ENCODE results near the gene BNIP1.
"Not testable (repeated sequence)": the region's sequence is repeated elsewhere in the genome, so short reads cannot be mapped to it uniquely, and the experiment has no call there.

BNIP1 gene

GRCh38 chr5:173144200-173145176 lies at the start of gene BNIP1:
TSS of gene BNIP1 (plus strand) at chr5:173144531. CDS start at chr5:173144546, 15 bp downstream.
- in situ Hi-C loops (cut with MboI; ENCODE audit: low pct_unique_long_range_greater_than_20kb, low sequenced_read_pairs) = no loop called here
- DNase-seq = peak; percentile 97

GRCh38 chr5:173098787-173099186 lies 45.5 kb upstream of the BNIP1 start:
- in situ Hi-C loops (cut with MboI; ENCODE audit: low pct_unique_long_range_greater_than_20kb, low sequenced_read_pairs) = no loop called here

GRCh38 chr5:173099461-173099860 lies 44.9 kb upstream of the BNIP1 start:
- in situ Hi-C loops (cut with MboI; ENCODE audit: low pct_unique_long_range_greater_than_20kb, low sequenced_read_pairs) = no loop called here
- DNase-seq = no peak

More at GRCh38 chr5:173098787-173099186, 45.5 kb upstream of the BNIP1 start:
- DNase-seq = no peak

GRCh38 chr5:173101245-173101644 lies 43.1 kb upstream of the BNIP1 start:
- in situ Hi-C loops (cut with MboI; ENCODE audit: low pct_unique_long_range_greater_than_20kb, low sequenced_read_pairs) = no loop called here

GRCh38 chr5:173103411-173103810 lies 40.9 kb upstream of the BNIP1 start:
- in situ Hi-C loops (cut with MboI; ENCODE audit: low pct_unique_long_range_greater_than_20kb, low sequenced_read_pairs) = no loop called here
- DNase-seq = no peak

More at GRCh38 chr5:173101245-173101644, 43.1 kb upstream of the BNIP1 start:
- no peak for DNase-seq

- in situ Hi-C loops (cut with MboI; ENCODE audit: low pct_unique_long_range_greater_than_20kb, low sequenced_read_pairs) = no loop called here
- no peak for DNase-seq
These were observed 35.4 kb upstream of the BNIP1 start for GRCh38 chr5:173108914-173109313.

- in situ Hi-C loops (cut with MboI; ENCODE audit: low pct_unique_long_range_greater_than_20kb, low sequenced_read_pairs) = no loop called here
- DNase-seq = no peak
These were observed 29.8 kb upstream of the BNIP1 start for GRCh38 chr5:173114536-173114935.

GRCh38 chr5:173119719-173120118 lies 24.6 kb upstream of the BNIP1 start:
- in situ Hi-C loops (cut with MboI; ENCODE audit: low pct_unique_long_range_greater_than_20kb, low sequenced_read_pairs) = no loop called here

GRCh38 chr5:173123416-173123815 lies 20.9 kb upstream of the BNIP1 start:
- DNase-seq = no peak
- in situ Hi-C loops (cut with MboI; ENCODE audit: low pct_unique_long_range_greater_than_20kb, low sequenced_read_pairs) = no loop called here

More at GRCh38 chr5:173119719-173120118, 24.6 kb upstream of the BNIP1 start:
- no peak for DNase-seq

GRCh38 chr5:173132166-173132565 lies 12.2 kb upstream of the BNIP1 start:
- in situ Hi-C loops (cut with MboI; ENCODE audit: low pct_unique_long_range_greater_than_20kb, low sequenced_read_pairs); DNase-seq: not testable (repeated sequence)

- DNase-seq = no peak
- in situ Hi-C loops (cut with MboI; ENCODE audit: low pct_unique_long_range_greater_than_20kb, low sequenced_read_pairs) = no loop called here
These were observed 5.6 kb upstream of the BNIP1 start for GRCh38 chr5:173138707-173139106.

GRCh38 chr5:173139631-173140030 lies 4.7 kb upstream of the BNIP1 start:
- in situ Hi-C loops (cut with MboI; ENCODE audit: low pct_unique_long_range_greater_than_20kb, low sequenced_read_pairs) = no loop called here
- no peak for DNase-seq

- DNase-seq = no peak
- in situ Hi-C loops (cut with MboI; ENCODE audit: low pct_unique_long_range_greater_than_20kb, low sequenced_read_pairs) = no loop called here
These were observed 3.6 kb upstream of the BNIP1 start for GRCh38 chr5:173140769-173141168.

- DNase-seq = no peak
- in situ Hi-C loops (cut with MboI; ENCODE audit: low pct_unique_long_range_greater_than_20kb, low sequenced_read_pairs) = no loop called here
These were observed 764 bp upstream of the BNIP1 start for GRCh38 chr5:173143567-173143966.

- no peak for DNase-seq
- in situ Hi-C loops (cut with MboI; ENCODE audit: low pct_unique_long_range_greater_than_20kb, low sequenced_read_pairs) = no loop called here
These were observed 4.0 kb downstream of the BNIP1 start for GRCh38 chr5:173148354-173148753.

- no peak for DNase-seq
- in situ Hi-C loops (cut with MboI; ENCODE audit: low pct_unique_long_range_greater_than_20kb, low sequenced_read_pairs) = no loop called here
These were observed 8.2 kb downstream of the BNIP1 start for GRCh38 chr5:173152547-173152946.

GRCh38 chr5:173153842-173154241 lies 9.5 kb downstream of the BNIP1 start:
- DNase-seq = no peak
- in situ Hi-C loops (cut with MboI; ENCODE audit: low pct_unique_long_range_greater_than_20kb, low sequenced_read_pairs) = no loop called here

- DNase-seq; in situ Hi-C loops (cut with MboI; ENCODE audit: low pct_unique_long_range_greater_than_20kb, low sequenced_read_pairs): not testable (repeated sequence)
These were observed 10.3 kb downstream of the BNIP1 start for GRCh38 chr5:173154619-173155018.

- no peak for DNase-seq
- in situ Hi-C loops (cut with MboI; ENCODE audit: low pct_unique_long_range_greater_than_20kb, low sequenced_read_pairs) = no loop called here
These were observed 11.6 kb downstream of the BNIP1 start for GRCh38 chr5:173155912-173156311.

GRCh38 chr5:173158366-173158765 lies 14.0 kb downstream of the BNIP1 start:
- in situ Hi-C loops (cut with MboI; ENCODE audit: low pct_unique_long_range_greater_than_20kb, low sequenced_read_pairs) = no loop called here
- DNase-seq = no peak

GRCh38 chr5:173159256-173159655 lies 14.9 kb downstream of the BNIP1 start:
- in situ Hi-C loops (cut with MboI; ENCODE audit: low pct_unique_long_range_greater_than_20kb, low sequenced_read_pairs) = no loop called here
- no peak for DNase-seq
